ENCODE data around the gene SHLD1. TPM values are rescaled to one million over a fixed set of nuclear protein-coding genes. Genes with fewer than 3 reads are reported as not detected.

The SHLD1 gene
- total RNA-seq, 1 experiment from 2014 or later, result 6.7 TPM

DNA sequence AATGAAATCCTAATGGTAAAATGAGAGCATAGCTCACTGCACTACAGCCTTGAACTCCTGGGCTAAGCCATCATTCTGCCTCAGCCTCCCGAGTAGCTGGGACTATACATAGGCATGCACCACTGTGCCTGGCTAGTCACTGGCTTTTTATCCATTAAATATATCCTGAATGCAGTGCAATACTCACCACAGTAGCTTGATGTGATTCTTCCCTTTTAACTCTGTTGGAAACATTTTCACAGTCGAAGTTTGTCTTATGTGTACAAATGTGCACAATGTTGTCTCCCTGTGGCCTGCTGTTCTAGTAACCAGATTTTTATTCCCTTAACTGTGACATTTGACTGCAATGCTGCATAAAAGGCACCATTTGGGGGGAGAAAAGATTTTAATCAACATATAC, 143.4 kb downstream of the SHLD1 start:
- TF ChIP-seq, protein P1, sequence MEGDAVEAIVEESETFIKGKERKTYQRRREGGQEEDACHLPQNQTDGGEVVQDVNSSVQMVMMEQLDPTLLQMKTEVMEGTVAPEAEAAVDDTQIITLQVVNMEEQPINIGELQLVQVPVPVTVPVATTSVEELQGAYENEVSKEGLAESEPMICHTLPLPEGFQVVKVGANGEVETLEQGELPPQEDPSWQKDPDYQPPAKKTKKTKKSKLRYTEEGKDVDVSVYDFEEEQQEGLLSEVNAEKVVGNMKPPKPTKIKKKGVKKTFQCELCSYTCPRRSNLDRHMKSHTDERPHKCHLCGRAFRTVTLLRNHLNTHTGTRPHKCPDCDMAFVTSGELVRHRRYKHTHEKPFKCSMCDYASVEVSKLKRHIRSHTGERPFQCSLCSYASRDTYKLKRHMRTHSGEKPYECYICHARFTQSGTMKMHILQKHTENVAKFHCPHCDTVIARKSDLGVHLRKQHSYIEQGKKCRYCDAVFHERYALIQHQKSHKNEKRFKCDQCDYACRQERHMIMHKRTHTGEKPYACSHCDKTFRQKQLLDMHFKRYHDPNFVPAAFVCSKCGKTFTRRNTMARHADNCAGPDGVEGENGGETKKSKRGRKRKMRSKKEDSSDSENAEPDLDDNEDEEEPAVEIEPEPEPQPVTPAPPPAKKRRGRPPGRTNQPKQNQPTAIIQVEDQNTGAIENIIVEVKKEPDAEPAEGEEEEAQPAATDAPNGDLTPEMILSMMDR (conservative IDR thresholded peaks at IDR 0.05), result no peak
- no peak overlapping the region for H4K91ac ChIP-seq (ENCODE audit: insufficient read length, low read depth, low read length)

More for the DNA sequence above, 143.4 kb downstream of the SHLD1 start:
- Histone ChIP-seq H3K18ac (ENCODE audit: insufficient read length, low read depth, low read length) (no peak overlapping the region), H3K56ac (ENCODE audit: insufficient read length, low read depth, low read length) (no peak overlapping the region), H3K4ac (ENCODE audit: low read depth, low read length) (no peak overlapping the region), H2AFZ (ENCODE audit: low read length) (no peak overlapping the region), H4K8ac (replicated peaks; ENCODE audit: insufficient read length, low read depth, low read length) (no peak overlapping the region), H3T11ph (ENCODE audit: low read length) (no peak overlapping the region), H3K9me3 (ENCODE audit: control insufficient read depth, low read depth, low read length) (no peaks in the 10 kb centered on the region), H4K5ac (ENCODE audit: insufficient read length, low read depth, low read length) (no peak overlapping the region), H3K4me1 (ENCODE audit: insufficient read depth, low read length) (no peaks in the 10 kb centered on the region), H3K79me2 (ENCODE audit: insufficient read depth, low read length) (no peaks in the 10 kb centered on the region; the same call in 1 of the 2 replicates), H3K23me2 (ENCODE audit: insufficient read length, low read depth, low read length, poor library complexity, severe bottlenecking) (no peaks in the 10 kb centered on the region), H2BK15ac (ENCODE audit: low read depth, low read length) (no peak overlapping the region), H2BK120ac (ENCODE audit: low read depth, low read length, poor library complexity, severe bottlenecking) (no peak overlapping the region), H2BK20ac (ENCODE audit: low read depth, low read length, poor library complexity, severe bottlenecking) (no peak overlapping the region), H3K23ac (ENCODE audit: insufficient read length, low read depth, low read length) (no peak overlapping the region), H3K14ac (ENCODE audit: insufficient read depth, low read length) (no peak overlapping the region), H3K4me2 (ENCODE audit: insufficient read depth, insufficient read length, low read length) (no peak overlapping the region), H3K27ac (ENCODE audit: insufficient read length, low read depth, low read length) (no peak overlapping the region), H3K79me1 (ENCODE audit: insufficient read depth, low read depth, low read length, poor library complexity, severe bottlenecking) (no peaks in the 10 kb centered on the region), H2BK5ac (ENCODE audit: insufficient read length, low read length) (no peak overlapping the region), H2AK5ac (ENCODE audit: insufficient read length, low read length) (no peak overlapping the region), H3K9ac (ENCODE audit: extremely low read depth, insufficient read length, low read length) (no peak overlapping the region), H3K27me3 (ENCODE audit: insufficient read depth, low read length) (no peaks in the 10 kb centered on the region), H2BK12ac (ENCODE audit: insufficient read length, low read depth, low read length) (no peak overlapping the region), H4K20me1 (ENCODE audit: control insufficient read depth, insufficient read depth, insufficient read length) (no peaks in the 10 kb centered on the region)
- no peak for DNase-seq
- Mint-ChIP-seq H3K27ac (no peak overlapping the region), H3K4me3 (no peak overlapping the region), H3K9me3 (no peaks in the 10 kb centered on the region; a peak in 1 of 5 replicates), H3K36me3 (ENCODE audit: insufficient read depth in 1 of 3, low read depth in 3 of 3) (no peaks in the 10 kb centered on the region), H3K4me1 (no peaks in the 10 kb centered on the region), H3K27me3 (ENCODE audit: low read depth) (peaks cover 22% of the 10 kb centered on the region)
- no CpG with 5 or more reads among the region's 2 CpGs for WGBS (ENCODE audit: extremely low coverage, insufficient read length, low lambda C conversion rate)

Measured in H9 (cell line).